HG03025 (cell line): ENCODE data around the gene PTTG1IP.

Source experiments
- ATAC-seq: cut with Tn5 transposase; IDR thresholded peaks from one replicate; pipeline ENCODE4 v1.9.1; 2021; ENCODE audit warnings: mild to moderate bottlenecking, moderate library complexity; ENCODE audit not compliant: unreplicated experiment, low FRiP score

Gene PTTG1IP

DNA sequence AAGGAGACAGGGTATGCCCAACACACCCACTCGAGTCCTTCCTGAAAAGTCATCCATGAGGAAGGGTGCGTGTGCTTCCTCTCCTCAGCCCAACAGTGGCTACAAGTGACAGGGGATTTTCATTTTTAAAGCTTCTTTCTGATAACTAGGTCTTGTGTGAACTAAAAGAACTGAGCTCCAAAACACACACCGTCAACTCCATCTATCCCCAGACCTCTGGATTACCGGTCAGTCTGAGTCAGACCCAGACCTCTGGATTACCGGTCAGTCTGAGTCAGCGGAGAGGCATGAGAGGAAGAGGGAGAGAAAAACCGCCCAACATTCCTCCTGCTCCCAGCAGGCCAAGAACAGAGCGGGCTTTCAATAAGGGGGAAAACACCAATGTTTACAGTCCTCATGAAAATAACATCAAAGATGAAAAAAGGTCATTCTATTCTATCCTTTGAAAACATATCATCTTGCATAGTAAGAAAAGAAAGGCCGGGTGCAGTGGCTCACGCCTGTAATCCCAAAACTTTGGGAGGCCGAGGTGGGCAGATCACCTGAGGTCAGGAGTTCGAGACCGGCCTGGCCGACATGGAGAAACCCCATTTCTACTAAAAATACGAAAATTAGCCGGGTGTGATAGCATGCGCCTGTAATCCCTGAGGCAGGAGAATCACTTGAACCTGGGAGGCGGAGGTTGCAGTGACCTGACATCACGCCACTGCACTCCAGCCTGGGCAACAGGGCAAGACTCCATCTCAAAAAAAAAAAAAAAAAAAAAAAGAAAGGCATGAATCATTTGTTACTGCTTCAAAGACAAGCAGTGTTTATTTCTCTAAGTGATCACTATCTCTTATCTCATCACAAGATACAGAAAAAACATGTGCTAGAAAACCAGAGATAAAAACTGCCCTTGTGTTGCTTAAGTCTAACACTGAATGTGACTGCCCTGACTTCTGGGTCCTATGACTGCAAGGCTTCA, 3.4 kb downstream of the PTTG1IP start:
- ATAC-seq, result no peak

DNA sequence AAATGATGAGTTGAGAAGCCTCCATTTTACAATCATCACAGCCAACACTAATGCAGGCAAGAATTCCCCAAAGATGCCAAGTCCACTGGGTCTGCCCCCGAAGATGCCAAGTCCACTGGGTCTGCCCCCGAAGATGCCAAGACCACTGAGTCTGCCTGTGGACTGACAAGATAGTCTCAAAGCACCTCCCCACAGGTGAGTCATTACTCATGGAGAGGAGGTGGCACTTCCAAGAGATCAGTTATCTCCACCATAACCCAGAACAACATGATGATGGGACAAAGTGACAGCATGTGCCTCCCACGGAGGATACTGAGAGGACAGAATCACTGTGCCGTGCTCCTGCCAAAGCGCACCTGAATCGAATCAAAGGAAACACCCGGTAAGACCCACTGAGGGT, 4.8 kb downstream of the PTTG1IP start:
- no peak for ATAC-seq

- ATAC-seq, result no peak
These were observed 5.3 kb downstream of the PTTG1IP start for GRCh38 chr21:44867999-44868700.

GRCh38 chr21:44867464-44867863, 6.0 kb downstream of the PTTG1IP start:
- no peak for ATAC-seq

- ATAC-seq, result no peak
These were observed 6.7 kb downstream of the PTTG1IP start for GRCh38 chr21:44866780-44867179.

DNA sequence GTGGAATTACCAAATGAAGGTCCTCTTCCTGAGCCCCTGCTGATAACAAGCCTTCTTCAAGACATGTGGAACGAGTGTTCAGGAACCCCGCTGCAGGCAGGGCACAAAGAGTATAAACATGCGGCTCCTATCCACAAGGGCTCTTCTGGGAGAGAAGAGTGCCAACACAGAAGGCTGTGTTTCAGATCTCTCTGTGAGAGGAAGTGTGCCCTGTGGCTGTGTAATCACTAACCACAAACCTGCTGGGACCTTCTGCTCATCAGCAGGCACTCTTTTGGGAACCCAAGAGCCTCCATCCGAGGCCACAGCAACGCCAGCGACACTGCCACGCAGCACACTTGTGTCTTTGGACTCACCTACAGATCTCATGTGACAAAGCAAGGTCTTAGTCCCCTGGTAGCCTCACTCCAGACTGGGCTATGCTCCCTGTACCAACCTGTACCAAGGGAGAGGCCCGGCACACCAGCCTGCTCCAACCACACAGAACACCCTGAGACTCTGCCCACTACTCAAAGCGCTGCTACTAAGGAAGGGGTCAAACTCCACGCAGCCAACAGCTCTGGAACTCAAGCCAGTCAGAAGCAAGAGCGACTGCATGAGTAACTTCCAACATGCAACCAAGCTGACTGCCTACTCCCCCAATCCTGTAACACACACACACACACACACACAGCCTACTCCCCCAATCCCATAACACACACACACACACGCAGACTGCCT, 7.8 kb downstream of the PTTG1IP start:
- ATAC-seq, result no peak

DNA sequence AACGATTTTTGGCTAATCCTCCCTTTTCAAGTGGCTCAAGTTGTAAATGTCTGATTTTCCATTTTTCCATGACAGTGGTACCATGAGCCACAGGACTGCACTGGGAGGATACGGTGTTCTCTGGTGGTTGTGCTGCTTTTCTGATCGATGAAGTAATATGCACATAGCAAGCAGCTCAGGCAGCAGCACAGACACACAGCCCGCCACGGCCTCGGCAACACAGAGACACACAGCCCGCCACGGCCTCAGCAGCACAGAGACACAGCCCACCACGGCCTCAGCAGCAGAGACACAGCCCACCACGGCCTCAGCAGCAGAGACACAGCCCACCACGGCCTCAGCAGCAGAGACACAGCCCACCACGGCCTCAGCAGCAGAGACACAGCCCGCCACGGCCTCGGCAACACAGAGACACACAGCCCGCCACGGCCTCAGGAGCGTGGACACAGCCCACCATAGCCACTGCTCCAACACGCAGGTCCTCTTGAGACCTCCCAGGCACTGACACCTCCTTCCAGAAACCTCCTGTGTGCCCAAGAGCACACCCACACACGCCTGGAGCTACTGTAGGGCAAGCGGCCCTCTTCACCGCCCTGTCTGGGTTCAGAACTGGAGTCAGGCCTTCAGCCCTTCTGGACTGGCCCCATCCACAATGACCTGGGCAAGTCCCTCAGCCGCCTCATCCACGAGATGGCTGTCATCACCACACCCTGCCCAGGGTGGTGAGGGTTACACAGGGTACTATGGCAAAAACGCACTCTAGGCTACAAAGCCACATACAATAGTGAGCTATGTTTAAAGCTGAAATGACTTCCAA, 10.4 kb downstream of the PTTG1IP start:
- no peak for ATAC-seq

DNA sequence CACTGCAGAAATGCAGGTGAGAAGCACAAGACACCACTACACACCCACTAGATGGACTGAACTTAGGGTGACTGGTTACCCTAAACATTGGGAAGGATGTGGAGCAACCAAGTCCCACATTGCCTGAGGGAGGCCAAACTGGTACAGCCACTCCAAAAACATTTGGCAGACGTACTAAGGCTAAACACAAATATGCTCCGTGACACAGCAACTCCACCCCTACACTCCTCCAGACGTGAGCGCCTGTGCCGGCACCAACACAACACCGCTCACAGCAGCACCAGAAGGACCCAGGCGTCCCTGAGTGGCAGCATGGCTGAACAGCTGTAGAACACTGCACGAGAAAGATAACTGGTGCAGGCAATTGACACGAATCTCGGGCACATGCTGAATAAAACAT, 14.7 kb downstream of the PTTG1IP start:
- no peak for ATAC-seq

- no peak for ATAC-seq
These were observed 15.2 kb downstream of the PTTG1IP start for GRCh38 chr21:44858291-44858690.

DNA sequence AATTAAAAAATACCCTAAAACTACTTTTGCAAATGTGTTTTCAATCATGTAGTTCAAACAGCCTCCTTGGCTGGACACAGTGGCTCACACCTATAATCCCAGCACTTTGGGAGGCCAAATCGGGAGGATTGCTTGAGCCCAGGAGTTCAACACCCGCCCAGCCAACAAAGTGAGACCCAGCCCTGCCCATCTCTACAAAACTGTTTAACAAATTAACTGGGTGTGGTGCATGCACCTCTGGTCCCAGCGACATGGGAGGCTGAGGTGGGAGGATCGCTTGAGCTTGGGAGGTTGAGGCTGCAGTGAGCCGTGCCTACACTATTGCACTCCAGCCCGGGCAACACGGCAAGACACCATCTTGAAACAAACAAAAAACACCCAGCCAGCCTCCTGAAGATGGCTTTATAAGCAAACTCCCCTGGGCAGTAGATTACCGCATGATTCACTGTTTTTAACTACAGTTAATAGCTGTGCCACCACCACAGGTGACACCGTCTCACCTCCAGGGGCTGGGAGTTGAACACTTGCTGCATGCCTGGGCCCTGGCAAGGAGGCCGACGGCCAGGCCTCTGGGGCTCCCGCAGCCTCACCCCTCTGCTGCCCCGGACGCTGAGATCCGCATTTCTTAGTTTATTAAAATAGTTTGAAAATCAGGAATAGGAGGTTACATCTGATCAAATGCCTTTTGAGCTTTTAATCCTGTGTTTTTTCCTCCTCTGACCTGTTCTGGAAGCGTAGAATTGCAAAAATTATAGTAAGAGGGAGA, 16.2 kb downstream of the PTTG1IP start:
- no peak for ATAC-seq

GRCh38 chr21:44856131-44856530, 17.4 kb downstream of the PTTG1IP start:
- no peak for ATAC-seq

DNA sequence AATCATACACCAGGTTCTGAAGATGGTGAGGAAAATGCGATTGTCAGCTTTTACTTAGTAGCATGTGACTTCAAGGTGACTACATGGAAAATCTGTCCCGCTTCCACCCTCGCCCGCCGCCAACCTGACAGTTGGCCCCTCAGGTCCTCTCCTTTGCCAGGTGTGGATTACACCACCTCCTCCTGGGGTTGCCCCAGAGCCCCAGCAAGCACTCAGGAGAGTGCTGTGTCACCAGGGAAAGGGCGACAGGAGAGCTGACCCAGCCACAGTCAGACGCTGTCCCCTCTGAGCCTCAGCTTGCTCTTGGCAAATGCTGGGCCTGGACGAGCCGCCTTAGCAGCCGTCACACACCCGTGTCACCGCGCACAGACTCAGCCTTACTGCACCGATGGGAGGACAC, 17.9 kb downstream of the PTTG1IP start:
- no peak for ATAC-seq

DNA sequence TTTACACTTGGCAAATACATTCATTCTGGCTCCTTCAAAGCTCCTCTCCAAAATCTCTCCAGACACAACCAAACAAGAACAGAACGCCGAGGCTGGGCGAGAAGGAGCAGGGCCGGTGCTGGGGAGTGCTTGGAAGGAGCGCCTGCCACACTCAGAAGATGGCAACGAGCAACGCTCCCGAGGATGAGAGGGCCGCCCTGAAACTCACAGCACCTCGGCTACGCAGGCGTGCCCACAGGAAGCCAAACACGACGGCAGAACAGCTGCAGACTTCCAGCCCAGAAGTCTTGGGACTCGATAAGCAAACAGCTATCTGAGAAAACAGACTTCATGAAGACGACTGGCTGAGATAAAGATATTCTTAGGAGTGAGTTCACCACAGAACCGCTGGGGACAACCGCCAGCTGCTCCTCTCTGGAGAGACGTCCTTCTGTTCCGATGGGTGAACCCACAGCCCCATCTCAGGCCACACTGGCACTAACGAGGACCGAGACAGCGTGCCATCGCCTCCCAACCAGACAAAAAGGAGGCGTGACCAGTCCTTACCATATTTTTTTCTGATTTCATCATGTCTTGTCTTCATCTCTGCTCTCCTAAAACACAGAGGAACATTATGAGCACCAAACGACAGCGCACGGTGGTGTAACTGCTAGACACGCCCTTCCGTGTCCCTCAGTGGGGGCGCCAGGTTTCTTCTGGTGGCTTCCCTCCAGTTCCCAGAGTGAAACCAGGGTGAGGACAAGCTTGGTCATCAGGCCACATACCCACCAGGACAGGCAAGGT, 18.6 kb downstream of the PTTG1IP start:
- no peak for ATAC-seq

- ATAC-seq, result no peak
These were observed 19.2 kb downstream of the PTTG1IP start for GRCh38 chr21:44854391-44854663.

DNA sequence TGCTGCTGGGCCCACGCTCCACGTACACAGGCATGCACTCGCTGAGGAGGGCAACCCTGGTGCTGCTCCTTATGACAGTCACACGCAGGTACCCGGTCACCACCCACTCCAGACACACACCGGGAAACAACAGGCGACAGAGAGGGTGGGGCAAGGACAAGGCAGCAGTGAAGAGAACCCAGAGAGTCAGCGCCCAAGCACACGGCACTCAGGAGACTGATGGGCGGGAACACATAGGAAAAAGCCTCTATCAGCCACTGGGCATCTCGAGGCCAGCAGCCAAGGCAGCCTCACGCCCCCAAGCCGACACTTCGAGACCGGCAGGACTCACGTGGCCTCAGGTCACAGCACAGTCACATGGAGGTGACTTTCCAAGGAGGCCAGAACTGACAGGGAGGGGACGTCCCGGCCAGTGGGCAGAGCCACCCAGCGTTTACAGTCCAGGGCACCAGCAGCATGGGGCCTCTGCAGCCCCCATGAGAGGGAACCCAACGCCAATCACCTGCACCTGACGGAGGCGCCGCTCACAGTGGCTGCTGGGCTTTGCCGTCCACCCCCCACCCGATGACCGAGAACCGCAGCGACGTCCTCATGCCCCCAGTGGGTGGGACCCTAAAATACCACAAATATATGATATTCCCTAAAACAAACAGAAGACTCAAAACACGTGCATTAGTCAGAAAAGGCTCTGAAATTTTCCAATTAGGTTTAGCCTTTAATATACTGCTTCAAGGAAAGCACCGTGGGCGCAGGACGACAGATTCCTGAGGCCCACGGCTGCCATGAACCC, 19.7 kb downstream of the PTTG1IP start:
- no peak for ATAC-seq

DNA sequence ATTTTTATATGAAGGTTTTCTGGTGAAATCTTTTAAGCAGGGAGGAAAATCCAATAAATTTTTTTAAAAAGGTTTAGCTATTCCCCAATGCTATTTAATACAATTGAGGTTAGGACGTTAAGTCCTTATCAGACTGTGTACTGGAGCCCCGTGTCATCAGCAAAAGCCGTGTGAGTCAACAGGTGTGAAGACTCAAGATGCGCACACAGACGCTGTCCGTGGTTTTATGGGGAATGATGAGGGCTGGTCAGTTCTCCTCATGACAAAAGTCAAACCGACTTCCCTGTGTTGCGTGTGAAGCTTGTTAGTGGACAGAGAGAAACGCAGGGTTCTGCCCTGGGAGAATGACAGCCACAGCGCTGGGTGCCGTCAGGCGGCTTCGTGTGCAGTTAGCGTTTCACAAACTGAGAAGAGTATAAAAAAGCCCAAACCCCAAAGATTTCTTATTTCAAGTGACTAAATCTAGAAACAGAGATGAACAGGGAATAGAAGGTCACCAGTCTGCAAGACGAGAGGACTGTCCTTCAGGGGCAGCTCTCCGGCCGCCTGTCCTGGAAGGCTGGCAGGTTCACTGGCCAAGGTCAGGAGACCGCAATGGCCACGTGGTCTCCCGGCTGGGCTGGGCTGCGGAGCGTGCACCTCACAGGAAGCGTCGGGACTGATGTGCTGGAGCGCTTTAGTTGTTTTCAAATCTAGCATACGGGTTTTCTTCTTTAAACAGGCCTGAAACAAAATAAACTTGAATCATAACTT, 22.4 kb downstream of the PTTG1IP start:
- ATAC-seq, result no peak

DNA sequence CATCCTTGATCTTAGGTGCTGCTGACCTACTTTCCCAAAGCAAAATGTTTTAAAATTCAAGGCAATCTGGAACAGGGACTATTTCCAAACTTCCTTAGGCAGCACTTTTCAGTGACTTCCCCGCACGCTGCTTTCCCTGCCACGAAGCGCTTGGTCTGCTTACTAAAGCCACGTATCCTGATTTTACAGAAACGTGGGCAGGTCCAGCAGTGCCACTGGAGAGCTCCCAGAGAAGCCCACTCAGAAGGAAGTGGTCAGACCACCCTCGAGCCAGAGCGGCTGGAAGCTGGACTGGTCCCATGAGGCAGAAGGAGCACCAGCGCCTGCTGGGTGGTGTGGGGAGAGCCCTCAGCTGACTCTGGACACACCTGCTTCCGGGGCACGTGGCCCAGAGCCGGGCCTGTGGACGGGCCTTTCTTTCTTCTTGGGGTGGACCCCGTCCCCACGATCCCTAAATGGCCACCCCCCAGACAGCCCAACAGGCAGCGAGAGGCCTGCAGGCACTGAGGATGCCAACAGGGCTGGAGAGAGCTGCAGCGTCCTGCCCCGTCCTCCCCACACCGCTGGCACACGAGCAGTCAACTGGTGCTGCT, 23.2 kb downstream of the PTTG1IP start:
- ATAC-seq, result no peak
